K562 (cell line): ENCODE results near the gene RSRP1. TPM values are rescaled to one million over a fixed set of nuclear protein-coding genes. Genes with fewer than 3 reads are reported as not detected.

Experiments
- ATAC-seq: fragments of 200-7000 bp; cut with Tn5 transposase; 3 replicates; pipeline ENCODE4 v1.9.1; 2020; ENCODE audit warnings: moderate library complexity
- BruUV-seq: library from RNA; stranded (reverse); fragments of 400-500 nt; replicated peaks from 2 replicates; lab custom pipeline; 2021; lab: Mats Ljungman, UMichigan
- CTCF ChIA-PET: fragments of 300-600 bp; formaldehyde crosslinking; extraction: SDS; loops from one replicate; lab custom pipeline; 2021; ENCODE audit warnings: low intra/inter-chr PET ratio; lab: Yijun Ruan, JAX
- POLR2A ChIA-PET: fragments of 300-600, 350-650 bp; sonication (Branson Sonifier 250); formaldehyde crosslinking; extraction: SDS; loops from one replicate; lab custom pipeline; 2021; ENCODE audit warnings: antibody characterized with exemption, inconsistent platforms; lab: Yijun Ruan, JAX
- DNase-seq, 4 experiments: peaks; one replicate each; pipeline versions ENCODE4 v3.0.0 to v3.0.0-alpha.2; 2011 to 2018; ENCODE audit warnings: low spot score in 3 of 4, mixed read lengths in 3 of 4; ENCODE audit errors: extremely low read depth in 1 of 4
- FAIRE-seq: peaks from 2 replicates; lab custom pipeline; 2011; peaks lifted over from hg19 to GRCh38; lab: Jason Lieb, UNC
- H2AFZ ChIP-seq: 2 replicates; pipeline ENCODE4 v1.6.0; 2011; ENCODE audit warnings: low read depth, low read length, control low read depth, inconsistent platforms
- H3K27ac ChIP-seq: fragments of 200-600 bp; 3 replicates; pipeline ENCODE4 v1.8.0; 2011; ENCODE audit warnings: low read depth, mild to moderate bottlenecking, control low read depth, inconsistent platforms, low read length, moderate library complexity, mixed read lengths; ENCODE audit errors: extremely low read depth
- H3K27me3 ChIP-seq, 2 experiments: fragments of 300-600 bp in 1 of 2; 2 replicates in 1 of 2; 3 replicates in 1 of 2; pipeline versions ENCODE4 v1.6.0 to v1.8.0; 2011; ENCODE audit warnings: inconsistent platforms in 2 of 2, low read length in 2 of 2, mild to moderate bottlenecking in 1 of 2, mixed read lengths in 1 of 2, moderate library complexity in 1 of 2; ENCODE audit not compliant: control insufficient read depth in 2 of 2, insufficient read depth in 2 of 2
- H3K36me3 ChIP-seq: fragments of 300-600 bp; 3 replicates; pipeline ENCODE4 v1.8.0; 2011; ENCODE audit warnings: mild to moderate bottlenecking, low read length, inconsistent platforms; ENCODE audit not compliant: control insufficient read depth, insufficient read depth
- H3K4me1 ChIP-seq, 2 experiments: fragments of 200-600 bp in 1 of 2; replicated peaks in 1 of 2; 2 replicates in 1 of 2; 3 replicates in 1 of 2; pipeline versions ENCODE4 v1.5.1 to v1.8.0; 2011; ENCODE audit warnings: inconsistent platforms in 2 of 2, low read length in 2 of 2, mild to moderate bottlenecking in 1 of 2, mixed read lengths in 1 of 2, moderate library complexity in 1 of 2; ENCODE audit not compliant: control insufficient read depth in 2 of 2, insufficient read depth in 2 of 2
- H3K4me2 ChIP-seq: 2 replicates; pipeline ENCODE4 v1.6.1; 2011; ENCODE audit warnings: low read length, control low read depth, inconsistent platforms, mixed read lengths; ENCODE audit not compliant: insufficient read depth
- H3K4me3 ChIP-seq: fragments of 200-600 bp; sonication (generic), shearing (Covaris generic); 2 replicates; pipeline ENCODE4 v1.5.1; 2016; ENCODE audit warnings: control low read depth, inconsistent platforms
- H3K79me2 ChIP-seq: fragments of 200-600 bp; 3 replicates; pipeline ENCODE4 v1.8.0; 2011; ENCODE audit warnings: low read length, inconsistent platforms; ENCODE audit not compliant: control insufficient read depth, insufficient read depth
- H3K9ac ChIP-seq, 2 experiments: 2 replicates each; pipeline versions ENCODE4 v1.6.0 to v1.6.1; 2011; ENCODE audit warnings: low read depth in 2 of 2, low read length in 2 of 2, control low read depth in 1 of 2, inconsistent platforms in 1 of 2, mild to moderate bottlenecking in 1 of 2, mixed read lengths in 1 of 2; ENCODE audit not compliant: insufficient read depth in 1 of 2
- H3K9me1 ChIP-seq: one replicate; pipeline ENCODE4 v1.6.0; 2011; ENCODE audit warnings: inconsistent platforms, mild to moderate bottlenecking, low read length, moderate library complexity; ENCODE audit not compliant: control insufficient read depth, insufficient read depth
- H3K9me3 ChIP-seq: replicated peaks from 2 replicates; pipeline ENCODE4 v1.5.1; 2011; ENCODE audit warnings: low read depth, low read length, inconsistent platforms; ENCODE audit not compliant: control insufficient read depth, insufficient read depth
- H4K20me1 ChIP-seq: replicated peaks from 2 replicates; pipeline ENCODE4 v1.6.1; 2011; ENCODE audit warnings: low read length, inconsistent platforms, mixed read lengths; ENCODE audit not compliant: control insufficient read depth, insufficient read depth
- CBX8 ChIP-seq: fragments of 200-600 bp; sonication (generic); IDR thresholded peaks from 2 replicates; pipeline ENCODE4 v1.6.1; 2012; ENCODE audit warnings: borderline replicate concordance, mixed run types, low read depth, mild to moderate bottlenecking, moderate library complexity, mixed read lengths, low read length, control low read depth, inconsistent platforms; ENCODE audit not compliant: poor library complexity, severe bottlenecking; ENCODE audit errors: extremely low read depth
- CEBPB ChIP-seq: fragments of 450-650 bp; IDR thresholded peaks from 2 replicates; pipeline ENCODE4 v1.6.1; 2016; ENCODE audit warnings: missing genetic modification characterization, missing compliant biosample characterization
- HEY1 ChIP-seq: fragments of 250-450 bp; sonication (Bioruptor Pico); IDR thresholded peaks from 2 replicates; pipeline ENCODE4 v1.5.0; 2020; ENCODE audit warnings: mild to moderate bottlenecking, moderate library complexity, borderline replicate concordance
- IRF2 ChIP-seq: sonication (generic); formaldehyde crosslinking; IDR thresholded peaks from 2 replicates; pipeline ENCODE4 v1.8.1; 2022; ENCODE audit warnings: mild to moderate bottlenecking, missing genetic modification reagents
- KLF16 ChIP-seq: IDR thresholded peaks from 2 replicates; pipeline ENCODE4 v1.6.1; 2016; ENCODE audit warnings: antibody characterized with exemption
- MAFK ChIP-seq: IDR thresholded peaks from 2 replicates; pipeline ENCODE4 v1.6.1; 2011; ENCODE audit warnings: low read length, improper control_type of control experiment
- POLR2AphosphoS2 ChIP-seq: IDR thresholded peaks from 2 replicates; pipeline ENCODE4 v1.6.1; 2012; ENCODE audit warnings: low read length, improper control_type of control experiment
- SIX5 ChIP-seq, 2 experiments: IDR thresholded peaks; 2 replicates each; pipeline ENCODE4 v1.6.1; 2011; ENCODE audit warnings: low read length in 2 of 2, borderline replicate concordance in 1 of 2, low read depth in 1 of 2, mild to moderate bottlenecking in 1 of 2, moderate library complexity in 1 of 2; ENCODE audit not compliant: insufficient read depth in 1 of 2
- ZBTB8A ChIP-seq: fragments of 450-650 bp; IDR thresholded peaks from 2 replicates; pipeline ENCODE4 v1.6.1; 2018; ENCODE audit warnings: mild to moderate bottlenecking, moderate library complexity; ENCODE audit not compliant: partially characterized antibody
- ZC3H8 ChIP-seq: fragments of 450-650 bp; IDR thresholded peaks from 2 replicates; pipeline ENCODE4 v1.6.1; 2017
- ZNF134 ChIP-seq: fragments of 250-450 bp; sonication (Bioruptor Pico); conservative IDR thresholded peaks from 2 replicates; pipeline ENCODE4 v1.4.0; 2020
- ZNF311 ChIP-seq: fragments of 250-450 bp; sonication (Bioruptor Pico); IDR thresholded peaks from 2 replicates; pipeline ENCODE4 v1.4.0; 2020; ENCODE audit warnings: mild to moderate bottlenecking, moderate library complexity
- ZNF324 ChIP-seq: fragments of 250-450 bp; sonication (Bioruptor Pico); IDR thresholded peaks from 2 replicates; pipeline ENCODE4 v1.4.0; 2020; ENCODE audit warnings: mild to moderate bottlenecking
- ZNF354B ChIP-seq: fragments of 250-450 bp; sonication (Bioruptor Pico); IDR thresholded peaks from 2 replicates; pipeline ENCODE4 v1.4.0; 2020
- WGBS: fragments of 100-300 bp; shearing (Covaris generic); methylation state at CpG from one replicate; pipeline ENCODE4 v1.1.6; 2016; ENCODE audit warnings: low coverage, mixed read lengths; ENCODE audit not compliant: insufficient coverage; ENCODE audit errors: missing lambda C conversion rate; 5-methylcytosine and 5-hydroxymethylcytosine counted together
- in situ Hi-C: fragments of 300-500 bp; cut with MboI; formaldehyde crosslinking; loops from 4 replicates; pipeline ENCODE4 v1.15.0; 2018; ENCODE audit warnings: inconsistent platforms, mixed read lengths
- intact Hi-C: fragments of 100-400 bp; cut with micrococcal nuclease; formaldehyde crosslinking; loops from 2 replicates; pipeline ENCODE4 v1.14.2; 2022
- polyA plus RNA-seq, 8 experiments: library from polyadenylated mRNA; depleted of rRNA in 4 of 8; stranded (reverse) in 5 of 8; unstranded in 3 of 8; fragments of >200 nt; fragmentation: Nextera tagmentation in 2 of 8; fragmentation: Illumina TruSeq in 1 of 8; extraction: Ambion mirVana in 2 of 8; extraction: Trizol in 1 of 8; gene quantifications; 2 replicates each; pipeline versions ENCODE4 v1.2.1 to v1.2.3, GENCODE V29; 2011 to 2014; ENCODE audit warnings: inconsistent platforms in 1 of 8, missing spikeins in 1 of 8
- total RNA-seq, 7 experiments: library from RNA; depleted of rRNA in 6 of 7; stranded (reverse); fragments of >200 nt in 6 of 7; fragmentation: Illumina TruSeq in 2 of 7; extraction: Trizol in 2 of 7; gene quantifications; 2 replicates each; pipeline versions ENCODE4 v1.2.1 to v1.2.3, GENCODE V29; 2011 to 2021; ENCODE audit warnings: low replicate concordance in 1 of 7
- TF ChIP-seq, protein P1 (sequence below): fragments of 250-450 bp; sonication (Bioruptor Pico); IDR thresholded peaks from 2 replicates; pipeline ENCODE4 v1.8.0; 2021; ENCODE audit warnings: mild to moderate bottlenecking, moderate library complexity
- TF ChIP-seq, protein P2 (sequence below): fragments of 250-450 bp; sonication (Bioruptor Pico); IDR thresholded peaks from 2 replicates; pipeline ENCODE4 v1.8.0; 2022; ENCODE audit warnings: moderate library complexity, mild to moderate bottlenecking, inconsistent platforms
- TF ChIP-seq, protein P3 (sequence below): fragments of 450-650 bp; IDR thresholded peaks from 2 replicates; pipeline ENCODE4 v1.6.1; 2017; ENCODE audit warnings: antibody characterized with exemption, mild to moderate bottlenecking

Gene RSRP1
- total and polyA plus RNA-seq, 9 of the 15 experiments (the other 6 are each of a cell fraction or from before 2014, with no cell fraction given), result 27.2 to 283 (median 146) TPM

DNA sequence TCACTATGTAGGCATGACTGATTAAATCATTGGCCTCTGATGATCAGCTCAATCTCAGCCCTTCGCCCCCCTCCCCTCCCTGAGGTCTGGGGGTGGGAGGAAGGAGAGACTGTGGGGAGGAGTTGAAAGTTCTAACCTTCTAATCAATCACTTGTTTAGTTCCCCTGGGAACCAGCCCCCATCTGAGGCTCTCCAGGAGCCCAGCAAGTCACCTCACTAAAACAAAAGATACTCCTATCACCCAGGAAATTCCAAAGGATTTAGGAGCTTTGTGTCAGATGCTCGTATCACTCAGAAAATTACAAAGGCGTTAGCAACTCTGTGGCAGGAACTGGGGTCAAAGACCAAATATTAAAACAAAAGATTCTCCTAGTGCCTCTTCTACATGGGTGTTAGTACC is 36.5 kb downstream of the RSRP1 start:
- FAIRE-seq (no peak), DNase-seq (no peak), ATAC-seq (no peak)
- Histone ChIP-seq H3K4me1 (peaks cover 3 to 5% of the 10 kb centered on the region in 2 experiments; a peak in 4 of 5 replicates), H3K27me3 (peaks cover 0 to 7% of the 10 kb centered on the region in 2 experiments; a peak in 1 of 5 replicates), H3K9me1 (no peaks in the 10 kb centered on the region), H3K4me2 (no peak overlapping the region), H3K79me2 (no peaks in the 10 kb centered on the region), H3K27ac (no peak overlapping the region), H4K20me1 (0 out of 2 replicates have a peak, but pooled peaks cover 2% of the 10 kb centered on the region), H3K9me3 (no peaks in the 10 kb centered on the region), H3K4me3 (no peak overlapping the region), H2AFZ (no peak overlapping the region), H3K36me3 (no peaks in the 10 kb centered on the region), H3K9ac (no peak overlapping the region; a peak in 1 of 4 replicates)
- POLR2A ChIA-PET, result interaction anchor here (0.6 to 13.3 kb wide), 5 partner anchors 11 to 398 kb away, joined by 3 to 113 read pairs (median 4); partner anchors contain the start of gene SYF2
- TF ChIP-seq ZBTB8A (no peak), SIX5 (IDR thresholded peaks at IDR 0.05; ENCODE audit: borderline replicate concordance in 1 of 2, insufficient read depth in 1 of 2, low read depth in 1 of 2, low read length in 2 of 2) (no peak), CEBPB (tag) (no peak), POLR2AphosphoS2 (no peak), HEY1 (no peak), ZNF354B (CRISPR knock-in tag) (no peak), ZNF134 (CRISPR knock-in tag) (no peak), MAFK (no peak), IRF2 (CRISPR knock-in tag) (no peak), ZNF324 (no peak), ZNF311 (CRISPR knock-in tag) (no peak), CBX8 (no peak), ZC3H8 (no peak), KLF16 (no peak)
- TF ChIP-seq, protein P1, sequence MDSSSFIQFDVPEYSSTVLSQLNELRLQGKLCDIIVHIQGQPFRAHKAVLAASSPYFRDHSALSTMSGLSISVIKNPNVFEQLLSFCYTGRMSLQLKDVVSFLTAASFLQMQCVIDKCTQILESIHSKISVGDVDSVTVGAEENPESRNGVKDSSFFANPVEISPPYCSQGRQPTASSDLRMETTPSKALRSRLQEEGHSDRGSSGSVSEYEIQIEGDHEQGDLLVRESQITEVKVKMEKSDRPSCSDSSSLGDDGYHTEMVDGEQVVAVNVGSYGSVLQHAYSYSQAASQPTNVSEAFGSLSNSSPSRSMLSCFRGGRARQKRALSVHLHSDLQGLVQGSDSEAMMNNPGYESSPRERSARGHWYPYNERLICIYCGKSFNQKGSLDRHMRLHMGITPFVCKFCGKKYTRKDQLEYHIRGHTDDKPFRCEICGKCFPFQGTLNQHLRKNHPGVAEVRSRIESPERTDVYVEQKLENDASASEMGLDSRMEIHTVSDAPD (CRISPR knock-in tag), result no peak
- TF ChIP-seq, protein P2, sequence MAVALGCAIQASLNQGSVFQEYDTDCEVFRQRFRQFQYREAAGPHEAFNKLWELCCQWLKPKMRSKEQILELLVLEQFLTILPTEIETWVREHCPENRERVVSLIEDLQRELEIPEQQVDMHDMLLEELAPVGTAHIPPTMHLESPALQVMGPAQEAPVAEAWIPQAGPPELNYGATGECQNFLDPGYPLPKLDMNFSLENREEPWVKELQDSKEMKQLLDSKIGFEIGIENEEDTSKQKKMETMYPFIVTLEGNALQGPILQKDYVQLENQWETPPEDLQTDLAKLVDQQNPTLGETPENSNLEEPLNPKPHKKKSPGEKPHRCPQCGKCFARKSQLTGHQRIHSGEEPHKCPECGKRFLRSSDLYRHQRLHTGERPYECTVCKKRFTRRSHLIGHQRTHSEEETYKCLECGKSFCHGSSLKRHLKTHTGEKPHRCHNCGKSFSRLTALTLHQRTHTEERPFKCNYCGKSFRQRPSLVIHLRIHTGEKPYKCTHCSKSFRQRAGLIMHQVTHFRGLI (CRISPR knock-in tag), result no peak
- TF ChIP-seq, protein P3, sequence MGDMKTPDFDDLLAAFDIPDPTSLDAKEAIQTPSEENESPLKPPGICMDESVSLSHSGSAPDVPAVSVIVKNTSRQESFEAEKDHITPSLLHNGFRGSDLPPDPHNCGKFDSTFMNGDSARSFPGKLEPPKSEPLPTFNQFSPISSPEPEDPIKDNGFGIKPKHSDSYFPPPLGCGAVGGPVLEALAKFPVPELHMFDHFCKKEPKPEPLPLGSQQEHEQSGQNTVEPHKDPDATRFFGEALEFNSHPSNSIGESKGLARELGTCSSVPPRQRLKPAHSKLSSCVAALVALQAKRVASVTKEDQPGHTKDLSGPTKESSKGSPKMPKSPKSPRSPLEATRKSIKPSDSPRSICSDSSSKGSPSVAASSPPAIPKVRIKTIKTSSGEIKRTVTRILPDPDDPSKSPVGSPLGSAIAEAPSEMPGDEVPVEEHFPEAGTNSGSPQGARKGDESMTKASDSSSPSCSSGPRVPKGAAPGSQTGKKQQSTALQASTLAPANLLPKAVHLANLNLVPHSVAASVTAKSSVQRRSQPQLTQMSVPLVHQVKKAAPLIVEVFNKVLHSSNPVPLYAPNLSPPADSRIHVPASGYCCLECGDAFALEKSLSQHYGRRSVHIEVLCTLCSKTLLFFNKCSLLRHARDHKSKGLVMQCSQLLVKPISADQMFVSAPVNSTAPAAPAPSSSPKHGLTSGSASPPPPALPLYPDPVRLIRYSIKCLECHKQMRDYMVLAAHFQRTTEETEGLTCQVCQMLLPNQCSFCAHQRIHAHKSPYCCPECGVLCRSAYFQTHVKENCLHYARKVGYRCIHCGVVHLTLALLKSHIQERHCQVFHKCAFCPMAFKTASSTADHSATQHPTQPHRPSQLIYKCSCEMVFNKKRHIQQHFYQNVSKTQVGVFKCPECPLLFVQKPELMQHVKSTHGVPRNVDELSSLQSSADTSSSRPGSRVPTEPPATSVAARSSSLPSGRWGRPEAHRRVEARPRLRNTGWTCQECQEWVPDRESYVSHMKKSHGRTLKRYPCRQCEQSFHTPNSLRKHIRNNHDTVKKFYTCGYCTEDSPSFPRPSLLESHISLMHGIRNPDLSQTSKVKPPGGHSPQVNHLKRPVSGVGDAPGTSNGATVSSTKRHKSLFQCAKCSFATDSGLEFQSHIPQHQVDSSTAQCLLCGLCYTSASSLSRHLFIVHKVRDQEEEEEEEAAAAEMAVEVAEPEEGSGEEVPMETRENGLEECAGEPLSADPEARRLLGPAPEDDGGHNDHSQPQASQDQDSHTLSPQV, result no peak
- intact Hi-C loops (no loop called here), in situ Hi-C loops (no loop called here)
- CTCF ChIA-PET, result no interaction called here
- no TSS peak for BruUV-seq
- WGBS, result 11% methylated on average over 3 of the region's 3 CpGs
